ENCODE results near the gene ZBED1. TPM values are rescaled to one million over a fixed set of nuclear protein-coding genes. Genes with fewer than 3 reads are reported as not detected.

Gene ZBED1
- total and polyA plus RNA-seq, 4 donors = 15.9 to 49.0 (median 26.9) TPM

- TF ChIP-seq JUND (IDR thresholded peaks at IDR 0.05) = no peak
- TF ChIP-seq ATF3 (IDR thresholded peaks at IDR 0.05) = no peak
- no peak for TF ChIP-seq TAF1 (conservative IDR thresholded peaks at IDR 0.05)
- no peak for TF ChIP-seq SP1 (IDR thresholded peaks at IDR 0.05)
- no peak for TF ChIP-seq HNF4A (conservative IDR thresholded peaks at IDR 0.05)
- H3K4me1 ChIP-seq (ENCODE audit: control insufficient read depth in 4 of 4, insufficient read depth in 4 of 4, low read length in 3 of 4) = no peaks in the 10 kb centered on the region
- H3K9ac ChIP-seq (ENCODE audit: low read depth in 1 of 2, low read length in 2 of 2) = no peak overlapping the region
- no peak overlapping the region for H3K4me3 ChIP-seq (ENCODE audit: low read depth in 1 of 3, low read length in 3 of 3)
- no peaks in the 10 kb centered on the region for H3K9me3 ChIP-seq (ENCODE audit: control insufficient read depth in 4 of 4, low read length in 3 of 4)
- 96% methylated on average over 13 of the region's 13 CpGs for WGBS
- H3K27ac ChIP-seq (ENCODE audit: low read depth in 1 of 2, low read length in 2 of 2) = no peak overlapping the region
- DNase-seq (ENCODE audit: low spot score) = no peak
- no peaks in the 10 kb centered on the region for H3K27me3 ChIP-seq (ENCODE audit: control insufficient read depth in 4 of 4, insufficient read depth in 4 of 4, low read length in 3 of 4)
- peaks cover 0 to 4% (median 0%) of the 10 kb centered on the region in 4 donors for H3K36me3 ChIP-seq (ENCODE audit: control insufficient read depth in 4 of 4, insufficient read depth in 3 of 4, low read depth in 1 of 4, low read length in 3 of 4)
Observed at GRCh38 chrX:2449135-2449886, 51.5 kb downstream of the ZBED1 start.

GRCh38 chrX:2447484-2447883, 53.3 kb downstream of the ZBED1 start:
- Histone ChIP-seq H3K4me1 (ENCODE audit: control insufficient read depth in 4 of 4, insufficient read depth in 4 of 4, low read length in 3 of 4) (no peaks in the 10 kb centered on the region), H3K9me3 (ENCODE audit: control insufficient read depth in 4 of 4, low read length in 3 of 4) (no peaks in the 10 kb centered on the region), H3K27ac (ENCODE audit: low read depth in 1 of 2, low read length in 2 of 2) (no peak overlapping the region), H3K9ac (ENCODE audit: low read depth in 1 of 2, low read length in 2 of 2) (no peak overlapping the region), H3K27me3 (ENCODE audit: control insufficient read depth in 4 of 4, insufficient read depth in 4 of 4, low read length in 3 of 4) (no peaks in the 10 kb centered on the region), H3K36me3 (ENCODE audit: control insufficient read depth in 4 of 4, insufficient read depth in 3 of 4, low read depth in 1 of 4, low read length in 3 of 4) (peaks cover 0 to 4% (median 0%) of the 10 kb centered on the region in 4 donors), H3K4me3 (ENCODE audit: low read depth in 1 of 3, low read length in 3 of 3) (no peak overlapping the region)
- no peak for DNase-seq (ENCODE audit: low spot score)
- TF ChIP-seq ZBTB33 (IDR thresholded peaks at IDR 0.05) = no peak
- no peak for TF ChIP-seq TAF1 (conservative IDR thresholded peaks at IDR 0.05)
- no peak for TF ChIP-seq SP1 (IDR thresholded peaks at IDR 0.05)
- no peak for TF ChIP-seq CTCF (IDR thresholded peaks at IDR 0.05; ENCODE audit: low read depth, low read length, missing input control)
- no peak for TF ChIP-seq MAX (IDR thresholded peaks at IDR 0.05)
- TF ChIP-seq RXRA (IDR thresholded peaks at IDR 0.05) = no peak
- no peak for TF ChIP-seq EGR1 (IDR thresholded peaks at IDR 0.05; ENCODE audit: low read depth in 2 of 2)
- no peak for TF ChIP-seq FOXA2 (IDR thresholded peaks at IDR 0.05)
- no peak for TF ChIP-seq FOXA1 (IDR thresholded peaks at IDR 0.05)
- 97% methylated on average over 2 of the region's 2 CpGs for WGBS

- Histone ChIP-seq H3K27me3 (ENCODE audit: control insufficient read depth in 4 of 4, insufficient read depth in 4 of 4, low read length in 3 of 4) (no peaks in the 10 kb centered on the region), H3K9ac (ENCODE audit: low read depth in 1 of 2, low read length in 2 of 2) (no peak overlapping the region), H3K9me3 (ENCODE audit: control insufficient read depth in 4 of 4, low read length in 3 of 4) (no peaks in the 10 kb centered on the region), H3K4me3 (ENCODE audit: low read depth in 1 of 3, low read length in 3 of 3) (no peak overlapping the region), H3K4me1 (ENCODE audit: control insufficient read depth in 4 of 4, insufficient read depth in 4 of 4, low read length in 3 of 4) (no peaks in the 10 kb centered on the region), H3K36me3 (ENCODE audit: control insufficient read depth in 4 of 4, insufficient read depth in 3 of 4, low read depth in 1 of 4, low read length in 3 of 4) (peaks cover 0 to 4% (median 0%) of the 10 kb centered on the region in 4 donors), H3K27ac (ENCODE audit: low read depth in 1 of 2, low read length in 2 of 2) (no peak overlapping the region)
- WGBS = 98% methylated on average over 14 of the region's 14 CpGs
- TF ChIP-seq NR2F2 (IDR thresholded peaks at IDR 0.05) = no peak
- no peak for DNase-seq (ENCODE audit: low spot score)
Observed at GRCh38 chrX:2446815-2447214, 54.0 kb downstream of the ZBED1 start.
